ENCODE results near the gene TRIM72. TPM values are rescaled to one million over a fixed set of nuclear protein-coding genes. Genes with fewer than 3 reads are reported as not detected.
"Not testable (repeated sequence)": the region's sequence is repeated elsewhere in the genome, so short reads cannot be mapped to it uniquely, and the experiment has no call there.

Gene TRIM72
- total RNA-seq, 4 donors from 2014 or later: 76.7 to 101 (median 97.4) TPM

DNA sequence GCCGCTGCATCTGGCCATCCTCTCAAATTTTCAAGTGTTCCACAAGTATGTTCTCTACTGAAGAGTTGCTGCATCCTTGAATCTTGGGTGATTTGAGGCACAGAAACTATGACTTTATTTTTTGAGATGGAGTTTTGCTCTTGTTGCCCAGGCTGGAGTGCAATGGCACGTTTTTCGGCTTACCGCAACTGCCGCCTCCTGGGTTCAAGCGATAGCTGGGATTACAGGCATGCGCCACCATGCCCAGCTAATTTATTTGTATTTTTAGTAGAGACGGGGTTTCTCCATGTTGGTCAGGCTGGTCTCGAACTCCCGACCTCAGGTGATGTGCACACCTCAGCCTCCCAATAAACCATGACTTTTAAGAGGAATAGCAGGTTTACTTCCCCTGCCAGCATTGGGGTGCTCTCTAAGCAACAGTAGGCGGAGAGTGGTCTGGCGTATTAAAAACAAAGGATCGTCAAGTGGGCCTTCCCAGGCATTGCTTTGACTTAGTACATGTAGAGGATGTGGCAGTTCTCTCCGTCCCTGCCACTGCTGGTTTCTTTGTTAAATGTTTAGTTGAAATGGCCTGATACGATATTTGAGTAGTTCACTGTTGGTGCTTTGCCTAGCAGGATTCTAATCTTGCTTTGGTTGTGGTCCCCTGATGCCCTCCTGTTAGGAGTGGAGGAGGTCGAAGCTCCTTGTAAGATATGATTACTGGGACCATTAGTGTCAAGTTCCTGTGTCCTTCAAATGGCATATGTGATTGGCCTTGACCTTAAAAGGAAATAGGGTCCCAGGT lies 20.9 kb upstream of the TRIM72 start:
- no peaks in the 10 kb centered on the region for H3K27me3 ChIP-seq
- DNase-seq (no peak), ATAC-seq (no peak)
- no peak overlapping the region for H3K4me3 ChIP-seq
- H3K27ac ChIP-seq: no peak overlapping the region
- intact Hi-C loops (cut with DNase I; ENCODE audit: low total_unique reads): no loop called here
- H3K36me3 ChIP-seq: peaks cover 7 to 90% of the 10 kb centered on the region in 2 donors
- in situ Hi-C loops (cut with MboI; ENCODE audit: low sequenced_read_pairs in 4 of 4): loop anchor here in 2 of 4 donors (25.0 kb wide), 1 partner anchor 669 kb away; the partner anchor contains the start of gene ZNF267 (in 2 of the 2)
- no peak for TF ChIP-seq POLR2A (IDR thresholded peaks at IDR 0.05)
- TF ChIP-seq, protein P1, sequence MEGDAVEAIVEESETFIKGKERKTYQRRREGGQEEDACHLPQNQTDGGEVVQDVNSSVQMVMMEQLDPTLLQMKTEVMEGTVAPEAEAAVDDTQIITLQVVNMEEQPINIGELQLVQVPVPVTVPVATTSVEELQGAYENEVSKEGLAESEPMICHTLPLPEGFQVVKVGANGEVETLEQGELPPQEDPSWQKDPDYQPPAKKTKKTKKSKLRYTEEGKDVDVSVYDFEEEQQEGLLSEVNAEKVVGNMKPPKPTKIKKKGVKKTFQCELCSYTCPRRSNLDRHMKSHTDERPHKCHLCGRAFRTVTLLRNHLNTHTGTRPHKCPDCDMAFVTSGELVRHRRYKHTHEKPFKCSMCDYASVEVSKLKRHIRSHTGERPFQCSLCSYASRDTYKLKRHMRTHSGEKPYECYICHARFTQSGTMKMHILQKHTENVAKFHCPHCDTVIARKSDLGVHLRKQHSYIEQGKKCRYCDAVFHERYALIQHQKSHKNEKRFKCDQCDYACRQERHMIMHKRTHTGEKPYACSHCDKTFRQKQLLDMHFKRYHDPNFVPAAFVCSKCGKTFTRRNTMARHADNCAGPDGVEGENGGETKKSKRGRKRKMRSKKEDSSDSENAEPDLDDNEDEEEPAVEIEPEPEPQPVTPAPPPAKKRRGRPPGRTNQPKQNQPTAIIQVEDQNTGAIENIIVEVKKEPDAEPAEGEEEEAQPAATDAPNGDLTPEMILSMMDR (IDR thresholded peaks at IDR 0.05 in 4 of 5, conservative IDR thresholded peaks at IDR 0.05 in 1 of 5): no peak
- H3K9me3 ChIP-seq: no peaks in the 10 kb centered on the region
- H3K4me1 ChIP-seq: no peaks in the 10 kb centered on the region

DNA sequence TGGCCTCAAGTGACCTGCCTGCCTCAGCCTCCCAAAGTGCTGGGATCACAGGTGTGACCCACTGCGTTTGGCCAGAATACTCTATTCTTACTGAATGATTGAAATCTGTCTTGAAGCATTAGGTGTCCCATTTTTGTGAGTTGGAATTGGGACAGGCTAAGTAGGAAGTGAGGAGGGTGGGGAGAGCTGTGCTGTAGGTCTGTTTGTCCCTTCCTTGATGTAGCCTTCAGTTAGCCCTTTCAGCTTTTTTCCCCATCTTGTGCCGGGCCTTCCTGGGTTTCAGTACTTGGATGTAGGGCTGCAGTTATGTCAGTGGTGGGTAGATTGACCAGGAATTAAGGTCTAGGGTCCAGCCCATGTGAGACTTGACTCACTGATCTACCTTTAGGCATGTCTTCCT lies 20.0 kb upstream of the TRIM72 start:
- TF ChIP-seq, protein P1 (IDR thresholded peaks at IDR 0.05 in 4 of 5, conservative IDR thresholded peaks at IDR 0.05 in 1 of 5): no peak
- no peak for TF ChIP-seq POLR2A (IDR thresholded peaks at IDR 0.05)
- in situ Hi-C loops (cut with MboI; ENCODE audit: low sequenced_read_pairs in 4 of 4) (loop anchor here in 2 of 4 donors (25.0 kb wide), 1 partner anchor 668 kb away; the partner anchor contains the start of gene ZNF267 (in 2 of the 2)), intact Hi-C loops (cut with DNase I; ENCODE audit: low total_unique reads) (no loop called here)
- DNase-seq (no peak), ATAC-seq (no peak)
- Histone ChIP-seq H3K4me3 (no peak overlapping the region), H3K36me3 (peaks cover 5 to 82% of the 10 kb centered on the region in 2 donors), H3K27ac (no peak overlapping the region), H3K9me3 (no peaks in the 10 kb centered on the region), H3K4me1 (no peaks in the 10 kb centered on the region), H3K27me3 (no peaks in the 10 kb centered on the region)

GRCh38 chr16:31194898-31195297 lies 19.0 kb upstream of the TRIM72 start:
- H3K4me1 ChIP-seq: no peaks in the 10 kb centered on the region
- no peaks in the 10 kb centered on the region for H3K9me3 ChIP-seq
- no peak for TF ChIP-seq POLR2A (IDR thresholded peaks at IDR 0.05)
- TF ChIP-seq, protein P1 (IDR thresholded peaks at IDR 0.05 in 4 of 5, conservative IDR thresholded peaks at IDR 0.05 in 1 of 5): no peak
- peaks cover 4 to 77% of the 10 kb centered on the region in 2 donors for H3K36me3 ChIP-seq
- no peaks in the 10 kb centered on the region for H3K27me3 ChIP-seq
- ATAC-seq: no peak
- H3K27ac ChIP-seq: no peak overlapping the region
- in situ Hi-C loops (cut with MboI; ENCODE audit: low sequenced_read_pairs in 4 of 4) (loop anchor here in 2 of 4 donors (25.0 kb wide), 1 partner anchor 667 kb away; the partner anchor contains the start of gene ZNF267 (in 2 of the 2)), intact Hi-C loops (cut with DNase I; ENCODE audit: low total_unique reads) (no loop called here)
- no peak for DNase-seq
- H3K4me3 ChIP-seq: no peak overlapping the region

- intact Hi-C loops (cut with DNase I; ENCODE audit: low total_unique reads); ATAC-seq; H3K9me3 ChIP-seq; H3K27me3 ChIP-seq; H3K4me1 ChIP-seq; H3K4me3 ChIP-seq; DNase-seq; H3K27ac ChIP-seq: not testable (repeated sequence)
- in situ Hi-C loops (cut with MboI; ENCODE audit: low sequenced_read_pairs in 4 of 4): loop anchor here in 2 of 4 donors (25.0 kb wide), 1 partner anchor 666 kb away; the partner anchor contains the start of gene ZNF267 (in 2 of the 2)
- peaks cover 4 to 68% of the 10 kb centered on the region in 2 donors for H3K36me3 ChIP-seq
Observed at GRCh38 chr16:31195861-31196260, 18.1 kb upstream of the TRIM72 start.

GRCh38 chr16:31196324-31197088 lies 17.4 kb upstream of the TRIM72 start:
- intact Hi-C loops (cut with DNase I; ENCODE audit: low total_unique reads): no loop called here
- no peaks in the 10 kb centered on the region for H3K9me3 ChIP-seq
- in situ Hi-C loops (cut with MboI; ENCODE audit: low sequenced_read_pairs in 4 of 4): loop anchor here in 2 of 4 donors (25.0 kb wide), 1 partner anchor 666 kb away; the partner anchor contains the start of gene ZNF267 (in 2 of the 2)
- TF ChIP-seq, protein P1 (IDR thresholded peaks at IDR 0.05 in 4 of 5, conservative IDR thresholded peaks at IDR 0.05 in 1 of 5): no peak
- no peak for TF ChIP-seq POLR2A (IDR thresholded peaks at IDR 0.05)
- DNase-seq: no peak
- H3K27me3 ChIP-seq: no peaks in the 10 kb centered on the region
- H3K27ac ChIP-seq: no peak overlapping the region
- peaks cover under 1 to 6% of the 10 kb centered on the region in 2 donors for H3K4me1 ChIP-seq
- H3K36me3 ChIP-seq: peaks cover 4 to 61% of the 10 kb centered on the region in 2 donors
- no peak overlapping the region for H3K4me3 ChIP-seq
- no peak for ATAC-seq

All from gastrocnemius medialis (tissue), 4 donors.